Fibroblast of lung (primary cell): ENCODE data around the gene PPP2R5C. TPM values are rescaled to one million over a fixed set of nuclear protein-coding genes. Genes with fewer than 3 reads are reported as not detected.

Experiments used
- DNase-seq, 2 donors: peaks; one replicate each; pipeline versions ENCODE4 v3.0.0 to v3.0.0-alpha.2; 2010; ENCODE audit warnings: low read depth in 2 of 2
- H2AFZ ChIP-seq: 2 replicates; pipeline ENCODE4 v1.5.1; 2012; ENCODE audit warnings: low read length, control low read depth, inconsistent platforms
- H3K27ac ChIP-seq: 2 replicates; pipeline ENCODE4 v1.5.1; 2011; ENCODE audit warnings: low read length, control low read depth; ENCODE audit not compliant: insufficient read depth
- H3K27me3 ChIP-seq: 2 replicates; pipeline ENCODE4 v1.5.1; 2011; ENCODE audit warnings: mild to moderate bottlenecking, low read length; ENCODE audit not compliant: control insufficient read depth, insufficient read depth
- H3K36me3 ChIP-seq: 2 replicates; pipeline ENCODE4 v1.5.1; 2011; ENCODE audit warnings: low read length; ENCODE audit not compliant: control insufficient read depth, insufficient read depth
- H3K4me1 ChIP-seq: 2 replicates; pipeline ENCODE4 v1.5.1; 2011; ENCODE audit warnings: low read length; ENCODE audit not compliant: control insufficient read depth, insufficient read depth; ENCODE audit errors: extremely low read depth
- H3K4me2 ChIP-seq: 2 replicates; pipeline ENCODE4 v1.5.1; 2011; ENCODE audit warnings: low read length, control low read depth; ENCODE audit not compliant: insufficient read depth; ENCODE audit errors: extremely low read depth
- H3K4me3 ChIP-seq, 4 experiments: fragments of 200-600 bp in 1 of 4; sonication (generic) in 1 of 4; replicated peaks in 1 of 4; 2 replicates each; pipeline ENCODE4 v1.5.1; 2011 to 2016; ENCODE audit warnings: low read length in 4 of 4, low read depth in 3 of 4, mild to moderate bottlenecking in 3 of 4, control low read depth in 2 of 4, inconsistent platforms in 1 of 4, mixed read lengths in 1 of 4; ENCODE audit not compliant: insufficient read depth in 1 of 4; ENCODE audit errors: control extremely low read depth in 1 of 4
- H3K79me2 ChIP-seq: 2 replicates; pipeline ENCODE4 v1.5.1; 2012; ENCODE audit warnings: mild to moderate bottlenecking, low read length, inconsistent platforms; ENCODE audit not compliant: control insufficient read depth, insufficient read depth
- H3K9ac ChIP-seq: 2 replicates; pipeline ENCODE4 v1.5.1; 2011; ENCODE audit warnings: mild to moderate bottlenecking, low read length, control low read depth; ENCODE audit not compliant: insufficient read depth
- H3K9me3 ChIP-seq: 2 replicates; pipeline ENCODE4 v1.5.1; 2012; ENCODE audit warnings: low read depth, low read length; ENCODE audit not compliant: control insufficient read depth, insufficient read depth
- H4K20me1 ChIP-seq: 2 replicates; pipeline ENCODE4 v1.5.1; 2011; ENCODE audit warnings: low read length; ENCODE audit not compliant: control insufficient read depth, insufficient read depth; ENCODE audit errors: extremely low read depth
- EZH2 ChIP-seq: IDR thresholded peaks from 2 replicates; pipeline ENCODE4 v1.5.1; 2012; ENCODE audit warnings: low read length, control low read depth, mild to moderate bottlenecking; ENCODE audit errors: missing control alignments
- polyA plus RNA-seq, 2 donors: library from polyadenylated mRNA; depleted of rRNA in 1 of 2; stranded (reverse) in 1 of 2; unstranded in 1 of 2; fragments of >200 nt; gene quantifications; 2 replicates each; pipeline ENCODE4 v1.2.1, GENCODE V29; 2011 to 2012; ENCODE audit warnings: missing spikeins in 1 of 2
- total RNA-seq: library from RNA; depleted of rRNA; stranded (reverse); fragments of >200 nt; gene quantifications from 2 replicates; pipeline ENCODE4 v1.2.1, GENCODE V29; 2014
- TF ChIP-seq, protein P1 (sequence below), 2 donors: IDR thresholded peaks in 1 of 2; conservative IDR thresholded peaks in 1 of 2; 1 replicate in 1 of 2; 2 replicates in 1 of 2; pipeline ENCODE4 v1.5.1; 2011 to 2012; ENCODE audit warnings: low read length in 2 of 2, control low read depth in 1 of 2, inconsistent platforms in 1 of 2, low read depth in 1 of 2, mild to moderate bottlenecking in 1 of 2

Gene PPP2R5C
- total and polyA plus RNA-seq, 2 donors (not counting 1 experiment from before 2014, with no cell fraction given): 86.0 to 116 TPM

- no peak for DNase-seq
- H2AFZ ChIP-seq: no peak overlapping the region
These were observed 26.6 kb downstream of the PPP2R5C start for GRCh38 chr14:101788016-101788635.

GRCh38 chr14:101789222-101789621, 27.7 kb downstream of the PPP2R5C start:
- Histone ChIP-seq H3K9me3 (no peaks in the 10 kb centered on the region), H3K27ac (no peak overlapping the region), H3K4me3 (no peak overlapping the region), H4K20me1 (no peaks in the 10 kb centered on the region), H3K36me3 (no peaks in the 10 kb centered on the region), H3K4me2 (no peak overlapping the region), H3K4me1 (peaks cover 3% of the 10 kb centered on the region), H3K9ac (no peak overlapping the region), H3K27me3 (no peaks in the 10 kb centered on the region), H3K79me2 (no peaks in the 10 kb centered on the region), H2AFZ (no peak overlapping the region)
- no peak for TF ChIP-seq EZH2
- TF ChIP-seq, protein P1, sequence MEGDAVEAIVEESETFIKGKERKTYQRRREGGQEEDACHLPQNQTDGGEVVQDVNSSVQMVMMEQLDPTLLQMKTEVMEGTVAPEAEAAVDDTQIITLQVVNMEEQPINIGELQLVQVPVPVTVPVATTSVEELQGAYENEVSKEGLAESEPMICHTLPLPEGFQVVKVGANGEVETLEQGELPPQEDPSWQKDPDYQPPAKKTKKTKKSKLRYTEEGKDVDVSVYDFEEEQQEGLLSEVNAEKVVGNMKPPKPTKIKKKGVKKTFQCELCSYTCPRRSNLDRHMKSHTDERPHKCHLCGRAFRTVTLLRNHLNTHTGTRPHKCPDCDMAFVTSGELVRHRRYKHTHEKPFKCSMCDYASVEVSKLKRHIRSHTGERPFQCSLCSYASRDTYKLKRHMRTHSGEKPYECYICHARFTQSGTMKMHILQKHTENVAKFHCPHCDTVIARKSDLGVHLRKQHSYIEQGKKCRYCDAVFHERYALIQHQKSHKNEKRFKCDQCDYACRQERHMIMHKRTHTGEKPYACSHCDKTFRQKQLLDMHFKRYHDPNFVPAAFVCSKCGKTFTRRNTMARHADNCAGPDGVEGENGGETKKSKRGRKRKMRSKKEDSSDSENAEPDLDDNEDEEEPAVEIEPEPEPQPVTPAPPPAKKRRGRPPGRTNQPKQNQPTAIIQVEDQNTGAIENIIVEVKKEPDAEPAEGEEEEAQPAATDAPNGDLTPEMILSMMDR (conservative IDR thresholded peaks at IDR 0.05 in 1 of 2, IDR thresholded peaks at IDR 0.05 in 1 of 2; ENCODE audit: low read depth in 1 of 2, low read length in 2 of 2): no peak
- DNase-seq: no peak

More at GRCh38 chr14:101788016-101788635, 26.6 kb downstream of the PPP2R5C start:
- TF ChIP-seq, protein P1 (conservative IDR thresholded peaks at IDR 0.05 in 1 of 2, IDR thresholded peaks at IDR 0.05 in 1 of 2; ENCODE audit: low read depth in 1 of 2, low read length in 2 of 2): no peak
- no peak for TF ChIP-seq EZH2
- Histone ChIP-seq H3K27ac (no peak overlapping the region), H3K4me3 (no peak overlapping the region), H3K4me1 (peaks cover 3% of the 10 kb centered on the region), H3K79me2 (no peaks in the 10 kb centered on the region), H3K4me2 (no peak overlapping the region), H4K20me1 (no peaks in the 10 kb centered on the region), H3K27me3 (no peaks in the 10 kb centered on the region), H3K36me3 (no peaks in the 10 kb centered on the region), H3K9ac (no peak overlapping the region), H3K9me3 (no peaks in the 10 kb centered on the region)

DNA sequence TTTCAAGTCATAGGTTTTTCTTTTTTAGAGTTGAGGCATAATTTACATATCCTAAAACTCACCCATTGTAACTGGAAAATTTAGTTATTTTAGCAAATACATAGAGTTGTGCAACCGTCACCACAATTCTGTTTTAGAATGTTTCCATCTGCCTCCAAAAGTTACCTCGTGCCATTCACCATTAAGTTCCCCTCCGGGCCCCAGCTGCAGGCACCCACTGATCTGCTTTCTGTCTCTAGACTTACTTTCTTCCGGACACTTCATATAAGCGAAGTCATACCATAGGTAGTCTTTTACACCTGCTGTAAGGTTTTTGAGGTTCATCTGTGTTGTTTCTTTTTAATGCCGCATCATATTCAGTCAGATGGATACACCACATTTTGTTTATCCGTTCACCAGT, 28.7 kb downstream of the PPP2R5C start:
- Histone ChIP-seq H3K4me1 (peaks cover 3% of the 10 kb centered on the region), H3K27me3 (no peaks in the 10 kb centered on the region), H3K36me3 (no peaks in the 10 kb centered on the region), H3K79me2 (no peaks in the 10 kb centered on the region), H3K9me3 (no peaks in the 10 kb centered on the region), H4K20me1 (no peaks in the 10 kb centered on the region), H2AFZ (no peak overlapping the region), H3K9ac (no peak overlapping the region), H3K27ac (no peak overlapping the region), H3K4me3 (no peak overlapping the region), H3K4me2 (no peak overlapping the region)
- TF ChIP-seq EZH2: no peak
- TF ChIP-seq, protein P1 (conservative IDR thresholded peaks at IDR 0.05 in 1 of 2, IDR thresholded peaks at IDR 0.05 in 1 of 2; ENCODE audit: low read depth in 1 of 2, low read length in 2 of 2): no peak
- DNase-seq: no peak
